NCI-H187 treated with DMSO at 0.1 percent for 48 hours (cell line): Measurements from ENCODE around the gene NEURL1.
A peak's percentile ranks its signal among the peaks of the same experiment; 100 is the strongest.
"Not testable (repeated sequence)": the region's sequence is repeated elsewhere in the genome, so short reads cannot be mapped to it uniquely, and the experiment has no call there.

Source experiments
- DNase-seq: peaks from one replicate; lab custom pipeline; 2025; lab: John Stamatoyannopoulos, UW

NEURL1 gene

DNA sequence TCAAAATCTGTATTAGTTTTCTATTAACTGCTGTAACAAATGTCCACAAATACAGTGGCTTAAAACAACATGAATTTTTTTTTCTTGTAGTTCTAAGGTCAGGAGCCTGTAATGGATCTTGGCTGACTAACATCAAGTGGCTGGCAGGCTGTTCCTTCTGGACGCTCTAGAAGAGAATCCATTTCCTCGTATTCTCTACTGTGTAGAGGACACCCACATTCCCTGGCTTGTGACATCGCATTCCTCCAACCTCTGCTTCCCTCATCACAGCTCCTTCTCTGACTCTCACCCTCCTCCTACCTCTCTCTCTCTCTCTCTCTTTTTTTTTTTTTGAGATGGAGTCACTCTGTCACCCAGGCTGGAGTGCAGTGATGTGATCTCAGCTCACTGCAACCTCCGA is 30.0 kb upstream of the NEURL1 start:
- no peak for DNase-seq

DNA sequence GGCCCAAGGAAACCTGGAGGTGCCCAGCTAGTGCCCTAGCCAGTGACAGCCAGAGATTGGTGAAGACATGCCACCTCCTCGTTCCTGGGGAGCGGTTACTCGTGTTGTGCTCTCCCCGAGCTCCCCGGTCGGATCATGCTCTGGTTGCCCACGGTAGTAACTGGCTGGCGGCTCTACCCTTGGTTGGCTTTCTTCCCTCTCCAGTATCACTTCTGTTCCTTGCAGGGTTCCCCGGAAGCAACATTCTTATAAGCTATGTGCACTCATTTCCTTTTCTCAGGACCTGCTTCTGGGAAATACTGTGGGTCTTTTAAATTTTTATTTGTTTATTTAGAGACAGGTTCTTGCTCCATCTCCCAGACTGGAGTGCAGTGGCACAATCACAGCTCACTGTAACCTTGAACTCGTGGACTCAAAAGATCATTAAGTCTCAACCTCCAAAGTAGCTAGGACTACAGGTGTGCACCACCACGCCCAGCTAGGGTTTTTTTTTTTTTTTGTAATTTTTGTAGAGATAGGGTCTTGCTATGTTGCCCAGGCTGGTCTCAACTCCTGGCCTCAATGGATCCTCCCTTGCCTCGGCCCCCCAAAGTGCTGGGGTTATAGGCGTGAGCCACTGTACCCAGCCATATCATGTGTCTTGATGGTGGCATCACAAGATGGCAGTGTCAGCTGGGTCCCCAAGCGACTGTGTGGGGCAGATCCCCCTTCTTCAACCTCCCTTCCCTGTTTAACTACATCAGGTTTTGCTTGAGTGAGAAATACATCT is 27.9 kb upstream of the NEURL1 start:
- no peak for DNase-seq

DNA sequence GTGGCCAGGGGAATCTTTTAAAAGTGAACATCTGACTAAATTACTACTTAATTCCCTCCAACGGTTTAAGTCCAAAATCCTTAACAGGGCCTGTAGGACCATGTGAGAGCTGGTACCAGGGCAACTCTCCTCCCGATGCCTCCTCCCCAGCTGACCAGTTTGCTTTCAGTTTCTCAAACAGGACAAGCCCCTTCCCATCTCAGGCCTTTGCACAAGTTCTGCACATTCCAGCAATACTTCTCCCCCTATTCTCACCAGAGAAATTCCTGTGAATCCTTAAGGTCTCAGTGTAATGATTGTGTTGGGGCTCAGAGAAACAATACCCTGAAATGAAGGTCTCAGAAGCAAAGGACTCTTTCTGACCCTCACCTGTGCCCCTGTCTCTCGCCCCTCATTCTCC is 26.8 kb upstream of the NEURL1 start:
- DNase-seq, result no peak

DNA sequence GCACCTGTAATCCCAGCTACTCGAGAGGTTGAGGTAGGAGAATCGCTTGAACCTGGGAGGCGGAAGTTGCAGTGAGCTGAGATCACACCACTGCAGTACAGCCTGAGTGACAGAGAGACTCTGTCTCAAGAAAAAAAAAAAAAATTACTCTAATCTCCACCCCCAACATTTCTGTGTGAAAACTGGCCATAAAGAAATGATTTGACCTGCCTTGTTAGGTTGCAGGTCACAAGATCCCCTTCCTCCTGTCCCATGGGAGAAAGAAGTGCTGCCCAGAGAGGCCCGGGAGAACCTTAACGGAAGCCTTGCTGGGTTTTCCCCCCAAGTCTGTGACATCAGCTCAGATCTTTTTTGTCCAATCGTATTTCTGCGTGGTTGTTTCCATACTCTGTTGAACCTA is 26.1 kb upstream of the NEURL1 start:
- DNase-seq, result no peak

DNA sequence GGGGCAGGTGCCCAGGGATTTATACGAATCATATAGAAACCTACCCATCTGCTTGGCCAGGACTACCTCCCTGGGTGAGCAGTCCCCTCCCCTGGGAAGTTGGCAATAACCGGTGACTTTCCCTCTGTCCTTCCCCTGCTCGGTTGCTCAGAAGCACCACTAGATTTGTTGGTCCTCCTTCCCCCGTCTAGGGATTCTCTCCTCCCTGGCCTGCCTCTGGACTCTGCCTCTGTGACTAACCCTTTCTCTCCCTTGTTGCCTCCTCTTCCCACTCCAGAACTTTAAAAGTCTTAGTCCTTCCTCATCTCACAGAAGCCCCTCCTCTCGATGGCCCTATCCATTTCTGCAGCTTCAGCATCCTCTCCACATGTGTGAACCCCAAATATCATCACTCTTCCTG is 24.3 kb upstream of the NEURL1 start:
- DNase-seq, result no peak

DNA sequence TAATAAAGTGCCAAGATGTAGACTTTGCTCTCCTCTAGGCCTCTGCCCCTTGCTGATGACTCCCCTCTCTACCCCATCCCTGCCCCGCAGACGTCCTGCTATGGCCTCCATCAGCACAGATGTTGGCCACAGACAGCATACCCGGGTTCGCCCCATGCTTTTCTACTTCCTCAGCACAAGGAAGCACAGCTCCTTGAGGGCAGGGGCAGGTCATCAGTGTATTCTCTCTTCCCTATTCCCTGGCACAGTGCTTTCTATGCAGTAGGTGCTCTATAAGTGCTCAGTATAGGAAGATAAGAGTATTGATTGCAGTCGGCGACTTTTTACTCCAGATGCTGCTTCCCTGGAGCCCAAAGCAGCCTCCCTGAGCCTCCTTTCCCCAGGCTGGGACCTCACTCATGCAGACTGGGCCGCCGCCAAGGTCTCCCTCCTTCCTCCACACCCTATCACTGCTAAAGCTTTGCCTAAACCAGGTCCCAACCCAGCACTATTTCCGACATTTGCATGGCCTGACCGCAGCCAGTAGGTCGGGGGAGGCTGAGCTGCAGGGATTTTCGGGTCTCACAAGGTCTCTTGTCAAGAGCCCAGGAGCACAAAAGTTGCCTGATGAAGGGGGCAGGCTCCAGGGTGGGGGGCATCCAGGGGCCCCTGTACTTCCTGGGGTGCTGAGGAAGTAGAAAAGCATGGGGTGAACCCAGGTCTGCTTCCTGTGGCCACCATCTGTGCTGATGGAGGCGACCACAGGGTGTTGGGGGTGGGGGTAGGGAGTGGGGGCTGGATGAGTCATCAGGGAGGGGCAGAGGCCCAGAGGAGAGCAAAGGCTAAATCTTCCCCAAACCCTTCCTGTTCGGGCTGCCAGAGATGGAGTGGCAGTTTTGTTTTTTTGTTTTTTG is 22.5 kb upstream of the NEURL1 start:
- no peak for DNase-seq

GRCh38 chr10:103472005-103472404 is 21.5 kb upstream of the NEURL1 start:
- DNase-seq, result no peak

GRCh38 chr10:103473261-103473671 is 20.2 kb upstream of the NEURL1 start:
- DNase-seq, result no peak

- DNase-seq, result no peak
Observed at GRCh38 chr10:103474077-103474476, 19.4 kb upstream of the NEURL1 start.

DNA sequence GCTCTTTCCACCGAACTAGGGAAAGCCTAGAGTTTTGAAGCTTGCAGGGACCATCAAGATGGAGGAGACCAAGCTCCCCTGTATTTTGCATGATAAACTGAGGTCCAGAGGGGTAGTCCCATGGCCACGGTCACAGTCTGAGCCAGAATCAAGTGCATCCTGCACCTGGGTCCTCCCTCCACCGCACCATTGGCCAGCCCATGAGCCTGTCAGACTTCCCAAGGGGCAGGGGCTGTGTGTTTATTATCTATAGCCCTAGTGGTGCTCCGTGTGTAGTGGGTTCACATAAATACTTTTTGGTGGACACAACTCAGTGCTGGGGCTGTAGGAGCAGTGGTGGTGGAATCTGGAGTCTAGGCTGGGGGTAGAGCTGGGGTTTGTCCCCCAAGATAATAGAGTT is 18.1 kb upstream of the NEURL1 start:
- no peak for DNase-seq

DNA sequence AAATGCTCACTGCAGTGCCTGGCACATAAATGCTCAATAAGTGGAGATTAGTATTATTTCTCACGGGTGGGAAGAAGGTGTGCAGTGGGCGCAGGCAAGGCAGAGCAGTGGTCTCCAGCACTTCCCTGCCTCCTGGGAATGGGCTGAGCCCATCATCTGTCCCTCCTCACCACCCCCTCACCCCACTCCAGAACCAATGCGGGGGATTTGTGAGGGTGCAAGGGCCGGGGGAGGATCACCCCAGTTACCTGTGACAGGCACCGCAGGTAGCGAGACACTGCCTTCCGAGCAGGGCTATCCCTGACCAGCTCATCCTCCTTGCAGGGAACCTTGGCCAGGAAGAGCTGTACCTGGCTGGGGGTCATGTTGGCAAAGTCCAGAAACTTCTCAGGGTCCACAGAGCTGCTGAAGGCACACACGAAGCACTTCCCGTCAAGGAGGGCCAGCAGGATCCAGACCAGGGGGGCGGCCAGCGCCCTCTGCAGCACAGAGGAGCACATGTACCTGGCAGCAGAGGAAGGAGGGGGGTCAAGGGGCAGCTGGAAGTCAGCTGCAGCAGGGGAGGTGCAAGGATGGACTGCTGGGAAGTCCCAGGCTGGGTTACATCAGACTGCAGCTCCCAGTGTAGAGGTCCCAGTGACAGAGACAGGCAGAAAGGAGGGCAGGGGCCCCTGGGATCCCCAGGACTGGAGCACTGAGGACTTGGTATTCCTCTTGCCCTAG is 17.3 kb upstream of the NEURL1 start:
- DNase-seq, result no peak

DNA sequence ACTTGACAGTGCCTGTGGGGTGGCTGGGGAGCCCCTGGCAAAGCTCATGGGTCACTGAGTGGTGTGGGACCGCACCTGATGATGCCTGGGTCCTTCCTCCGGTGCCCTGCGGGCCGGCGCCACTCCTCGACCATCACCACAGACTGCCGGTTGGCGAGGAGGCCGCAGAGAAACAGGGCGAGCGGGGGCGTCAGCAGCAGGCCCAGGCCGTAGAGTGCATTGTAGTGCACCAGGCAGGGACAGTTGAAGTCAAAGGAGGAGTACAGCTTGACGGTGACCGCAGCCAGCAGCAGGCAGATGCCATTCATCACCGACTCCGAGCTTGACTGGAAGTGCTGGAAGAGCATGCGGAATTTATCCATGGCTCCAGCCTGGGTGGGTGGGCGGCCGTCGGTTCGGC is 14.8 kb upstream of the NEURL1 start:
- DNase-seq, result no peak

DNA sequence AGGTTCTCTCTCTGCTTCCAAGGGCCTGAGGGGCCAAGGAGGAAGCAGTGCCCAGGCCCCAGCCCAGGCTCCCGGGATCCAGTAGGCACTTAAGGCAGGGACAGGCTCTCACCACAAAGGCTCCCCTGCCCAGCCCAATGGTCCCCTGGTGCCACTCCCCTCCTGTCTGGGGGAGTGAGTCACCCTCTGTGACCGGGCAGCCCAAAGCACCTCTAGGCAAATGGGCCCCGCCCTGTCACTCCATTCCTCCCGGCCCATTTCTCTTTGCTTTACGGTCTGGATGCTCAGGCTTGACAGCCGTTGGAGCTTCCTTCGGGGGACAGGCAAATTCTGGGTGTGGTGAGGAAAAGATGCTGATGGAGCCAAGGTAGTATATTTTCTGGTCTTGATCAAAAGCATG is 14.4 kb upstream of the NEURL1 start, which contains the start of gene CALHM3:
Gene CALHM3 (minus strand): TSS at position 106 of the 400 bp plus-strand sequence. CDS start 208 bp downstream, outside the sequence.
- no peak for DNase-seq

DNA sequence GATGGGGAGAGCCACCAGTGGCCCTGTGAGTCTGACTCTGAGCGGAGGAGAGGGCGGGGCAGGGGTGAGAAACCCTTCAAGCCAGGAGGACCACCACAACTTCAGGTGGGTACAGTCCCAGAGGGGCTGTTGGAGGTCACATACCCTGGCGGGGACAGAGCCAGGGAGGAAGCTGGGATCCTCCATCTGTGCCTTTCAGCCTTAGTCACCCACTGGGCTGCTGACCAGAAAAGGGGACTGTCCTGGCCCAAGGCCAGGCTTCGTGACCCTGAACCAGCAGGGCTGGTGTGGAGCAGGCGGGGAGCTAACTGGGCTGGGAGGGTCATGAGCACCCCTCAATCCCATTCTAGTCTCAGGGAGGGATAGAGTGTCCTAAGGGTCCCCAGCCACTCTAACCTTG is 13.0 kb upstream of the NEURL1 start:
- DNase-seq, result no peak

DNA sequence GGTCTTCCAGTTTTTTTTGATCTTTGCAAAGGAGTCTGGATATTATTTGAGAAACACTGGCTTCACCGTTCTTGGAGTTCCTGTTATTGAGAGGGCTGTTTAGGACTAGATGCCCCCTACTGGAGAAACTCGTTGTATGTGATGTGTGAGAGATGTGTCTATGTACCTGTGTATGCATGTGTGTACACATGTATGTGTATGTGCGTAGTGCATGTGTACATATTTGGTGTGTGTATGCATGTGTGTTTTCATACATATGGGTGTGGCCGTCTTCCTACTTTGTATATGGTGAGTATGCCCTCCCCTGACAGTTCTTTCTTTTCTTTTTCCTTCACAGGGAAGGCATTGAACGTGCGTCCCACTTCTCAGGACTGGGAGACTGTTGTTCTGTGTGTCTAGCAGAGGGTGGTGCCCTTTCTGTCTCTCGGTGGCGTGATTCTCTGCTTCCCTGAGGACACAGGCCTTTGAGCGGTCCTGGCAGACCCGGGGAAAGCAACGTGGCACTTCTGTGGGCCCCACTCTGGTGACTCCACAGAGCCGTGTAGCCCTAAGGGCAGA is 11.5 kb upstream of the NEURL1 start:
- DNase-seq, result peak; percentile 21

DNA sequence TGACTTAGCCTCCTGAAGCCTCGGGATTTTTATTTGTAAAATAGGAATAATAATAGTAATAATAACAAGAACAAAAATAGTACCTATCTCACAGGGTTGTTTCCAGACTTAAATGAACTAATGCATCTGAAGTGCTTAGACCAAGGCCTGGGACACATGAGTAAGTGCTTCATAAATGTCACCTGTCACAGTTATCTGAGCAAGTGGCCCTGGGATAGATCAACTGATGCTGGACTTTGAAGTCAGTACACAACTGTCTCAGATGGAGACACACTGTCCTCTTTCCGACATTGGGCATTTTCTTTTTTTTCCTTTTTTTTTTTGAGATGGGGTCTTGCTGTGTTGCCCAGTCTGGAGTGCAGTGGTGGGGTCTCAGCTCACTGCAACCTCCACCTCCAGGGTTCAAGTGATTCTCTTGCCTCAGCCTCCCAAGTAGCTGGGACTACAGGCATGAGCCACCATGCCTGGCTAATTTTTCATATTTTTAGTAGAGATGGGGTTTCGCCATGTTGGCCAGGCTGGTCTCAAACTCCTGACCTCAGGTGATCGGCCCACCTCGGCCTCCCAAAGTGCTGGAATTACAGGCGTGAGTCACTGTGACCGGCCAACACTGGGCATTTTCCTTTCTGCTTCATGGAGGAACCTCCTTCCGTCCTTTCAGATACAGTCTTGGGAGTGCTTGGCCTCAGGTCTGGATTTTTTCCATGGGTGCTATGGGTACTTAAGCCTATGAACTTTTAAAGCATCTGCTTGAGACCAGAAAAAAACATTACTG is 6.7 kb upstream of the NEURL1 start:
- not testable (repeated sequence) for DNase-seq

GRCh38 chr10:103487410-103487708 is 6.1 kb upstream of the NEURL1 start:
- no peak for DNase-seq

- DNase-seq, result no peak
Observed at GRCh38 chr10:103490986-103491314, 2.6 kb upstream of the NEURL1 start.

DNA sequence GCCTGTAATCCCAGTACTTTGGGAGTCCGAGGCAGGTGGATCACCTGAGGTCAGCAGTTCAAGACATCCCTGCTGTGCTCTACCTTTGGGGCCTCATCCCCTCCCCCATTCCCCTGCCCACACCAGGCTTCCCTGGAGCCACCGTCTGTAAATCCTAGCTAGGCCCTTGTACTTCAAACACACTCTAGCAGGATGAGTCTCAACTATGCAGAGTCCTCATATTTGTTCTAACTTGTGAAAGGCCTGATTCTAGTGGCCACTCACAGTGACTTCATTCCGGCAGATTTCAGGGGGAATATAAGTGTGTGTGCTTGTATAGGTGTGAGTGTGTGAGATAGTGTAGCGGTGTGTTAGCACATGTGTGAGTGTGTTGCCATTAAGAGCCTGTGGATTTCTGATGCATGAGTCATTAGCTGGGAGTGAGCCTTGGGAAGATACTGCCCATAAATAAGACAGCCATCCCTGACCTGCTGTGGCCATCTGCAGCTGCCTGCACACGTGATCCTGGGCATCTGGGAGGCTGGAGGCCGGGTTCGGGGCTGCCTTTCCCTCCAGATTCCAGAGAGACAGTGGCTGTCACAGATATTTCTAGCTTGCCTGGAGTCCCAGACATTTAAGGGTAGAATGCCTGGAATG is 1.7 kb upstream of the NEURL1 start:
- no peak for DNase-seq

DNA sequence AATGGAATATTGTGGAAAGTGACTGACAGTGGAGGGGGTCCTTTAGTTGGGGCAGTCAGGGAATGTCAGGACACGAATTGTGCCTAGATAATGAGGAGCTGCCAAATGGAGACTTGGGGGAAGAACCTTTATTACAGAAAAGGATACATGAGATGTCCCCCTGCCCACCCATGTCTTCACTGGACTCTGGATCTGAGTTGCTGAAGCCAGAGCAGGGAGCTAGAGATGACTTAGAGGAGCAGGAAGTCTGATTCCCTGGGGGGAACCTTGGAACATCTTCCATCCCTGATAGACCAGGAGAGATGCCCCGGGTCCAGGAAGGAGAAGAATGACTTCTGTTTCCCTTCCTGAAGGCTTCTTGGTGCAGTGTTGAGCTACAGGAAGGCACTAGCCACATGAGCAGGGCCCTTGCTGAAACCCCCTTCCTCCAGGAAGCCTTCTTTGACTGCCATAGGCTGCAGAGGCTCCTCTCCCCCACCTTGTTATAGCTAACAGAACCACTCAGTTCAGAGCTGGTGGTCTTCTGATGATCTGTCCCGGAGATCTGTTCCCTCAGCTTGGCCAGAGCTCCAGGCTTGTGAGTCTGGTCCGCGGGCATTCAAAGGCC is 747 bp upstream of the NEURL1 start:
- DNase-seq, result no peak
